ENCODE measurements around the gene PDX1.

PDX1 gene

GRCh38 chr13:27973961-27974662 lies 54.3 kb downstream of the PDX1 start:
- in situ Hi-C loops (cut with HindIII; ENCODE audit: low pct_ligation_motif_present, low sequenced_read_pairs) = no loop called here
- Histone ChIP-seq H3K4me3 (ENCODE audit: low read depth, low read length) (no peak overlapping the region), H3K27ac (no peak overlapping the region), H3K36me3 (replicated peaks) (no peaks in the 10 kb centered on the region), H3K27me3 (replicated peaks) (peaks cover 96% of the 10 kb centered on the region)
- no peak for TF ChIP-seq CTCF (IDR thresholded peaks at IDR 0.05; ENCODE audit: low read depth, low read length, missing control alignments)
- no peak for DNase-seq
